HEK293 (cell line): ENCODE data around the gene PHF23.

Source experiments
- CTCF ChIA-PET: fragments of 350-600 bp; formaldehyde crosslinking; extraction: SDS; loops from one replicate; lab custom pipeline; 2021; ENCODE audit warnings: antibody characterized with exemption; lab: Yijun Ruan, JAX
- POLR2A ChIA-PET: fragments of 300-600 bp; formaldehyde crosslinking; extraction: SDS; loops from one replicate; lab custom pipeline; 2020; ENCODE audit warnings: antibody characterized with exemption, inconsistent platforms; lab: Yijun Ruan, JAX
- H3K27ac ChIP-seq: fragments of 200-500 bp; sonication (Bioruptor generic); 2 replicates; pipeline ENCODE4 v1.5.1; 2014; ENCODE audit warnings: low read depth, low read length, control low read depth, inconsistent platforms; ENCODE audit errors: extremely low read depth
- H3K36me3 ChIP-seq, 2 experiments: fragments of 200-500 bp in 1 of 2; sonication (Bioruptor generic) in 1 of 2; 1 replicate in 1 of 2; 2 replicates in 1 of 2; pipeline ENCODE4 v1.5.1; 2014 to 2017; ENCODE audit warnings: inconsistent platforms in 2 of 2, low read length in 2 of 2; ENCODE audit not compliant: control insufficient read depth in 2 of 2, insufficient read depth in 1 of 2
- H3K4me1 ChIP-seq: fragments of 200-500 bp; sonication (Bioruptor generic); 2 replicates; pipeline ENCODE4 v1.5.1; 2014; ENCODE audit warnings: mild to moderate bottlenecking, low read length, inconsistent platforms; ENCODE audit not compliant: control insufficient read depth, insufficient read depth
- H3K4me3 ChIP-seq: 2 replicates; pipeline ENCODE4 v1.5.1; 2011; ENCODE audit warnings: low read depth, mild to moderate bottlenecking, control low read depth, low read length, moderate library complexity
- H3K9me3 ChIP-seq: fragments of 200-500 bp; sonication (Bioruptor generic); 2 replicates; pipeline ENCODE4 v1.5.1; 2014; ENCODE audit warnings: low read depth, low read length, inconsistent platforms; ENCODE audit not compliant: control insufficient read depth, insufficient read depth
- ELK4 ChIP-seq: IDR thresholded peaks from 2 replicates; pipeline ENCODE4 v1.6.1; 2011; ENCODE audit warnings: mild to moderate bottlenecking, low read depth, low read length, borderline replicate concordance
- FEZF1 ChIP-seq: fragments of 450-650 bp; formaldehyde crosslinking; IDR thresholded peaks from 2 replicates; pipeline ENCODE4 v1.5.1; 2016; ENCODE audit warnings: missing biosample characterization, missing genetic modification characterization
- GLIS2 ChIP-seq: fragments of 450-650 bp; formaldehyde crosslinking; IDR thresholded peaks from 2 replicates; pipeline ENCODE4 v1.5.1; 2016; ENCODE audit warnings: missing biosample characterization, missing genetic modification characterization
- IKZF3 ChIP-seq: fragments of 450-650 bp; IDR thresholded peaks from 2 replicates; pipeline ENCODE4 v1.5.0; 2018; ENCODE audit warnings: missing biosample characterization, mild to moderate bottlenecking, missing genetic modification characterization, moderate library complexity
- KLF10 ChIP-seq: fragments of 450-650 bp; IDR thresholded peaks from 2 replicates; pipeline ENCODE4 v1.5.1; 2018; ENCODE audit warnings: missing biosample characterization, mild to moderate bottlenecking, missing genetic modification characterization
- KLF7 ChIP-seq: fragments of 450-650 bp; formaldehyde crosslinking; IDR thresholded peaks from 2 replicates; pipeline ENCODE4 v1.5.1; 2016; ENCODE audit warnings: missing biosample characterization, missing genetic modification characterization, borderline replicate concordance
- KLF8 ChIP-seq: fragments of 450-650 bp; formaldehyde crosslinking; IDR thresholded peaks from 2 replicates; pipeline ENCODE4 v1.5.1; 2016; ENCODE audit warnings: missing biosample characterization, missing genetic modification characterization
- SETDB1 ChIP-seq: IDR thresholded peaks from one replicate; pipeline ENCODE4 v1.6.1; 2017; ENCODE audit warnings: mild to moderate bottlenecking, low read length, moderate library complexity, mixed read lengths; ENCODE audit not compliant: insufficient read length
- SP3 ChIP-seq: fragments of 450-650 bp; formaldehyde crosslinking; IDR thresholded peaks from 2 replicates; pipeline ENCODE4 v1.5.1; 2016; ENCODE audit warnings: missing biosample characterization, missing genetic modification characterization
- ZBTB7A ChIP-seq: fragments of 450-650 bp; formaldehyde crosslinking; IDR thresholded peaks from 2 replicates; pipeline ENCODE4 v1.5.1; 2016; ENCODE audit warnings: low read depth, missing biosample characterization, missing genetic modification characterization
- ZEB2 ChIP-seq: fragments of 450-650 bp; formaldehyde crosslinking; IDR thresholded peaks from 2 replicates; pipeline ENCODE4 v1.5.1; 2016; ENCODE audit warnings: missing biosample characterization, missing genetic modification characterization
- ZNF10 ChIP-seq: fragments of 450-650 bp; formaldehyde crosslinking; IDR thresholded peaks from 2 replicates; pipeline ENCODE4 v1.5.1; 2017; ENCODE audit warnings: missing biosample characterization, missing genetic modification characterization
- ZNF133 ChIP-seq: fragments of 450-650 bp; formaldehyde crosslinking; IDR thresholded peaks from 2 replicates; pipeline ENCODE4 v1.5.1; 2016; ENCODE audit warnings: missing biosample characterization, missing genetic modification characterization
- ZNF138 ChIP-seq: fragments of 450-650 bp; formaldehyde crosslinking; IDR thresholded peaks from 2 replicates; pipeline ENCODE4 v1.5.1; 2016; ENCODE audit warnings: missing biosample characterization, missing genetic modification characterization, borderline replicate concordance
- ZNF23 ChIP-seq: fragments of 450-650 bp; formaldehyde crosslinking; IDR thresholded peaks from 2 replicates; pipeline ENCODE4 v1.5.1; 2016; ENCODE audit warnings: missing biosample characterization, missing genetic modification characterization, borderline replicate concordance
- ZNF239 ChIP-seq: fragments of 450-650 bp; formaldehyde crosslinking; IDR thresholded peaks from 2 replicates; pipeline ENCODE4 v1.5.1; 2016; ENCODE audit warnings: missing biosample characterization, missing genetic modification characterization
- ZNF292 ChIP-seq: fragments of 450-650 bp; formaldehyde crosslinking; IDR thresholded peaks from 2 replicates; pipeline ENCODE4 v1.5.1; 2016; ENCODE audit warnings: low read depth, missing biosample characterization, missing genetic modification characterization, borderline replicate concordance
- ZNF366 ChIP-seq: fragments of 450-650 bp; formaldehyde crosslinking; conservative IDR thresholded peaks from 2 replicates; pipeline ENCODE4 v1.5.1; 2016; ENCODE audit warnings: missing biosample characterization, missing genetic modification characterization
- ZNF394 ChIP-seq: fragments of 450-650 bp; formaldehyde crosslinking; IDR thresholded peaks from 2 replicates; pipeline ENCODE4 v1.5.1; 2016; ENCODE audit warnings: missing biosample characterization, missing genetic modification characterization, mild to moderate bottlenecking, moderate library complexity, borderline replicate concordance
- ZNF416 ChIP-seq: fragments of 450-650 bp; formaldehyde crosslinking; IDR thresholded peaks from 2 replicates; pipeline ENCODE4 v1.5.1; 2016; ENCODE audit warnings: missing biosample characterization, missing genetic modification characterization
- ZNF423 ChIP-seq: fragments of 450-650 bp; formaldehyde crosslinking; IDR thresholded peaks from 2 replicates; pipeline ENCODE4 v1.5.1; 2016; ENCODE audit warnings: missing biosample characterization, missing genetic modification characterization
- ZNF513 ChIP-seq: fragments of 450-650 bp; IDR thresholded peaks from 2 replicates; pipeline ENCODE4 v1.5.1; 2018; ENCODE audit warnings: missing biosample characterization, missing genetic modification characterization
- ZNF529 ChIP-seq: fragments of 450-650 bp; formaldehyde crosslinking; IDR thresholded peaks from 2 replicates; pipeline ENCODE4 v1.5.1; 2017; ENCODE audit warnings: missing genetic modification characterization, missing biosample characterization; ENCODE audit not compliant: insufficient replicate concordance
- ZNF555 ChIP-seq: fragments of 450-650 bp; formaldehyde crosslinking; conservative IDR thresholded peaks from 2 replicates; pipeline ENCODE4 v1.5.1; 2017; ENCODE audit warnings: missing biosample characterization, mild to moderate bottlenecking, missing genetic modification characterization, inconsistent platforms
- ZNF596 ChIP-seq: fragments of 450-650 bp; IDR thresholded peaks from 2 replicates; pipeline ENCODE4 v1.5.0; 2018; ENCODE audit warnings: missing biosample characterization, mild to moderate bottlenecking, missing genetic modification characterization, moderate library complexity
- ZNF629 ChIP-seq: fragments of 450-650 bp; formaldehyde crosslinking; IDR thresholded peaks from 2 replicates; pipeline ENCODE4 v1.5.1; 2017; ENCODE audit warnings: missing biosample characterization, missing genetic modification characterization
- ZNF654 ChIP-seq: fragments of 450-650 bp; formaldehyde crosslinking; IDR thresholded peaks from 2 replicates; pipeline ENCODE4 v1.5.1; 2016; ENCODE audit warnings: low read depth, missing biosample characterization, missing genetic modification characterization
- ZNF664 ChIP-seq: fragments of 450-650 bp; formaldehyde crosslinking; IDR thresholded peaks from 2 replicates; pipeline ENCODE4 v1.5.1; 2016; ENCODE audit warnings: missing biosample characterization, missing genetic modification characterization
- ZNF670 ChIP-seq: fragments of 450-650 bp; formaldehyde crosslinking; IDR thresholded peaks from 2 replicates; pipeline ENCODE4 v1.5.1; 2016; ENCODE audit warnings: missing biosample characterization, missing genetic modification characterization, low read depth
- ZNF791 ChIP-seq: fragments of 450-650 bp; formaldehyde crosslinking; IDR thresholded peaks from 2 replicates; pipeline ENCODE4 v1.5.1; 2016; ENCODE audit warnings: missing biosample characterization, missing genetic modification characterization
- ZNF830 ChIP-seq: fragments of 450-650 bp; IDR thresholded peaks from 2 replicates; pipeline ENCODE4 v1.5.0; 2018; ENCODE audit warnings: missing biosample characterization, missing genetic modification characterization, low read depth, mild to moderate bottlenecking, moderate library complexity
- TF ChIP-seq, protein P1 (sequence below): fragments of 450-650 bp; formaldehyde crosslinking; IDR thresholded peaks from 2 replicates; pipeline ENCODE4 v1.5.1; 2016; ENCODE audit warnings: missing biosample characterization, missing genetic modification characterization, borderline replicate concordance

The PHF23 gene

GRCh38 chr17:7241783-7242716 is 2.8 kb upstream of the PHF23 start, which contains the start of gene GABARAP:
GABARAP (minus strand) TSS chr17:7242449; CDS start chr17:7242330, 119 bp downstream.
- Histone ChIP-seq H3K4me3 (peak within 1 kb of the TSS; percentile 82), H3K9me3 (no peaks in the 10 kb centered on the region), H3K27ac (peak within 1 kb of the TSS; percentile 91), H3K4me1 (peaks cover 11% of the 10 kb centered on the region), H3K36me3 (peaks cover 21 to 53% of the 10 kb centered on the region in 2 experiments)
- ChIA-PET CTCF (interaction anchor here (0.7 to 5.2 kb wide), 10 partner anchors 10 to 521 kb away, joined by 3 to 33 read pairs (median 4); partner anchors contain the start of genes ACADVL and DLG4), POLR2A (interaction anchor here (0.7 to 14.2 kb wide), 17 partner anchors 8 to 445 kb away, joined by 3 to 284 read pairs (median 5); partner anchors contain the start of genes ACADVL, CTDNEP1, DLG4 and DVL2)
- no peak for TF ChIP-seq ZNF133 (tag by site-specific recombination)
- TF ChIP-seq ZNF239 (tag by site-specific recombination), result no peak
- no peak for TF ChIP-seq ZNF138
- TF ChIP-seq SP3 (tag by site-specific recombination), result no peak; the same call in none of the 2 replicates
- peak; percentile 83 for TF ChIP-seq ZNF366
- TF ChIP-seq KLF7 (tag by site-specific recombination), result peak; percentile 66; the same call in 1 of the 2 replicates
- peak; percentile 81 for TF ChIP-seq ZNF629
- TF ChIP-seq, protein P1, sequence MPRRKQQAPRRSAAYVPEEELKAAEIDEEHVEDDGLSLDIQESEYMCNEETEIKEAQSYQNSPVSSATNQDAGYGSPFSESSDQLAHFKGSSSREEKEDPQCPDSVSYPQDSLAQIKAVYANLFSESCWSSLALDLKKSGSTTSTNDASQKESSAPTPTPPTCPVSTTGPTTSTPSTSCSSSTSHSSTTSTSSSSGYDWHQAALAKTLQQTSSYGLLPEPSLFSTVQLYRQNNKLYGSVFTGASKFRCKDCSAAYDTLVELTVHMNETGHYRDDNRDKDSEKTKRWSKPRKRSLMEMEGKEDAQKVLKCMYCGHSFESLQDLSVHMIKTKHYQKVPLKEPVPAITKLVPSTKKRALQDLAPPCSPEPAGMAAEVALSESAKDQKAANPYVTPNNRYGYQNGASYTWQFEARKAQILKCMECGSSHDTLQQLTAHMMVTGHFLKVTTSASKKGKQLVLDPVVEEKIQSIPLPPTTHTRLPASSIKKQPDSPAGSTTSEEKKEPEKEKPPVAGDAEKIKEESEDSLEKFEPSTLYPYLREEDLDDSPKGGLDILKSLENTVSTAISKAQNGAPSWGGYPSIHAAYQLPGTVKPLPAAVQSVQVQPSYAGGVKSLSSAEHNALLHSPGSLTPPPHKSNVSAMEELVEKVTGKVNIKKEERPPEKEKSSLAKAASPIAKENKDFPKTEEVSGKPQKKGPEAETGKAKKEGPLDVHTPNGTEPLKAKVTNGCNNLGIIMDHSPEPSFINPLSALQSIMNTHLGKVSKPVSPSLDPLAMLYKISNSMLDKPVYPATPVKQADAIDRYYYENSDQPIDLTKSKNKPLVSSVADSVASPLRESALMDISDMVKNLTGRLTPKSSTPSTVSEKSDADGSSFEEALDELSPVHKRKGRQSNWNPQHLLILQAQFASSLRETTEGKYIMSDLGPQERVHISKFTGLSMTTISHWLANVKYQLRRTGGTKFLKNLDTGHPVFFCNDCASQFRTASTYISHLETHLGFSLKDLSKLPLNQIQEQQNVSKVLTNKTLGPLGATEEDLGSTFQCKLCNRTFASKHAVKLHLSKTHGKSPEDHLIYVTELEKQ, result 0 out of 2 replicates have a peak, but pooled peaks have one; percentile 22
- no peak for TF ChIP-seq ZNF529 (tag by site-specific recombination)
- peak; percentile 98 for TF ChIP-seq GLIS2 (tag by site-specific recombination)
- no peak for TF ChIP-seq ZNF513 (tag by site-specific recombination)
- peak; percentile 73 for TF ChIP-seq ZEB2 (tag by site-specific recombination)
- no peak for TF ChIP-seq ZNF596 (tag by site-specific recombination)
- TF ChIP-seq ZNF10 (tag by site-specific recombination), result no peak
- no peak; the same call in 1 of the 2 replicates for TF ChIP-seq KLF10 (tag by site-specific recombination)
- TF ChIP-seq ZNF416, result no peak
- no peak for TF ChIP-seq FEZF1 (tag by site-specific recombination)
- TF ChIP-seq KLF8 (tag by site-specific recombination), result peak; percentile 72
- TF ChIP-seq ZBTB7A, result peak; percentile 82; the same call in 1 of the 2 replicates
- no peak for TF ChIP-seq ZNF555
- TF ChIP-seq ZNF670 (tag by site-specific recombination), result no peak
- TF ChIP-seq ZNF23 (tag by site-specific recombination), result no peak
- no peak for TF ChIP-seq ZNF830 (tag by site-specific recombination)
- TF ChIP-seq ZNF423 (tag by site-specific recombination), result no peak
- TF ChIP-seq IKZF3, result peak; percentile 44; the same call in 1 of the 2 replicates
- no peak for TF ChIP-seq SETDB1
- no peak for TF ChIP-seq ELK4
- no peak for TF ChIP-seq ZNF394
- TF ChIP-seq ZNF292, result no peak
- TF ChIP-seq ZNF654 (tag by site-specific recombination), result no peak
- no peak for TF ChIP-seq ZNF664 (tag by site-specific recombination)
- no peak; the same call in 1 of the 2 replicates for TF ChIP-seq ZNF791 (tag by site-specific recombination)
